ENCODE data around the gene RPL6.

RPL6 gene

DNA sequence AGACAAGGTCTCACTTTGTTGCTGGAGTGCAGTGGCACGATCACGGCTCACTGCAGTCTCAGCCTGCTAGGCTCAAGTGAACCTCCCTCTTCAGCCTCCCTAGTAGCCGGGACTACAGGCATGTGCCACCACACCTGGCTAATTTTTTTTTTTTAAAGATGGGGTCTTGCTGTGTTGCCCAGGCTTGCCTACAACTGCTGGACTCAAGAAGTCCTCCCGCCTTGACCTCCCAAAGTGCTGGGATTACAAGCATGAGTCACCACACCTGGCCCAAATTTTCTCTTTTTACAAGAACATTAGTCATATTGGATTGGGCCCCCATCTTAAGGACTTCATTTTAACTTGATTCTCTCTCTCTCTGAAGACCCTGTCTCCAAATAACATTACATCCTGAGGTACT, 20.2 kb downstream of the RPL6 start:
- in situ Hi-C loops (cut with MboI; ENCODE audit: low pct_unique_long_range_greater_than_20kb, low sequenced_read_pairs, unreplicated experiment), result loop anchor here (10.0 to 25.0 kb wide), 2 partner anchors 184 to 452 kb away; no protein-coding TSS in a partner anchor
- TF ChIP-seq, protein P1, sequence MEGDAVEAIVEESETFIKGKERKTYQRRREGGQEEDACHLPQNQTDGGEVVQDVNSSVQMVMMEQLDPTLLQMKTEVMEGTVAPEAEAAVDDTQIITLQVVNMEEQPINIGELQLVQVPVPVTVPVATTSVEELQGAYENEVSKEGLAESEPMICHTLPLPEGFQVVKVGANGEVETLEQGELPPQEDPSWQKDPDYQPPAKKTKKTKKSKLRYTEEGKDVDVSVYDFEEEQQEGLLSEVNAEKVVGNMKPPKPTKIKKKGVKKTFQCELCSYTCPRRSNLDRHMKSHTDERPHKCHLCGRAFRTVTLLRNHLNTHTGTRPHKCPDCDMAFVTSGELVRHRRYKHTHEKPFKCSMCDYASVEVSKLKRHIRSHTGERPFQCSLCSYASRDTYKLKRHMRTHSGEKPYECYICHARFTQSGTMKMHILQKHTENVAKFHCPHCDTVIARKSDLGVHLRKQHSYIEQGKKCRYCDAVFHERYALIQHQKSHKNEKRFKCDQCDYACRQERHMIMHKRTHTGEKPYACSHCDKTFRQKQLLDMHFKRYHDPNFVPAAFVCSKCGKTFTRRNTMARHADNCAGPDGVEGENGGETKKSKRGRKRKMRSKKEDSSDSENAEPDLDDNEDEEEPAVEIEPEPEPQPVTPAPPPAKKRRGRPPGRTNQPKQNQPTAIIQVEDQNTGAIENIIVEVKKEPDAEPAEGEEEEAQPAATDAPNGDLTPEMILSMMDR (IDR thresholded peaks at IDR 0.05; ENCODE audit: extremely low read depth, insufficient read depth, missing control alignments), result no peak
- no peak for DNase-seq (ENCODE audit: low spot score)

DNA sequence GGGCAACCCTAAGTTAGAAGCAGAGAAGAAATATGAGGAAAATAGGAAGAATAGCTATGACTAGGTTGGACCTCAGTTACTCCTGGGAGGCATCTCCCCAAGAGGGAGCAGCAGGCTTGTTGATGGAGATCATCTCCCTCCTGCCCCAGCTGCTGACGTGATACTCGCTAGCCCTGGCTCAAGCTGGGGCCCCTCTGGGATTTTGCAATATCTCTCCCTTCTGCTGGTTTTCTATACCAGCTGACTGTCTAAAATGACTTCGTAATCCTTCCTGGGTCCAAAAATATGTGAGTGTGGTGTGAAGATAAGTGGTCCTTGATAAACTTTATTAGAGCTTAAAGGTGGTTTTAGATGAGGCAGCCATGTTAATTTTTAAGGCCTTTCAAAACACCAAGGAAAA, 22.7 kb downstream of the RPL6 start:
- in situ Hi-C loops (cut with MboI; ENCODE audit: low pct_unique_long_range_greater_than_20kb, low sequenced_read_pairs, unreplicated experiment), result loop anchor here (10.0 to 25.0 kb wide), 2 partner anchors 182 to 449 kb away; no protein-coding TSS in a partner anchor
- no peak for DNase-seq (ENCODE audit: low spot score)
- TF ChIP-seq, protein P1 (IDR thresholded peaks at IDR 0.05; ENCODE audit: extremely low read depth, insufficient read depth, missing control alignments), result no peak

DNA sequence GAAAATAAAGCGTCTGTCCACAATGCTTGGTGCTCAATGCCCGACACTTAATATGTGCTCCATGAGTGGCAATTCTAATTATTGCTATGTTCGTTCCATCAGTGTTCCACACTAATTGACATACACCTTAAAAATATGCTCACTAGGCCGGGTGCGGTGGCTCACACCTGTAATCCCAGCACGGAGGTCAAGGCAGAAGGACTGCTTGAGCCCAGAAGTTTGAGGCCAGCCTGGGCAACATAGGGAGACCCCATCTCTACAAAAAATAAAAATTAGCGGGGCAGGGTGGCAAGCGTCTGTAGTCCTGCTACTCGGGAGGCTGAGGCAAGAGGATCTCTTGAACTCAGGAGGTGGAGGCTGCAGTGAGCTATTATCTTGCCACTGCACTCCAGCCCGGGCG, 26.5 kb downstream of the RPL6 start:
- TF ChIP-seq, protein P1 (IDR thresholded peaks at IDR 0.05; ENCODE audit: extremely low read depth, insufficient read depth, missing control alignments), result no peak
- DNase-seq (ENCODE audit: low spot score), result no peak
- in situ Hi-C loops (cut with MboI; ENCODE audit: low pct_unique_long_range_greater_than_20kb, low sequenced_read_pairs, unreplicated experiment), result loop anchor here (10.0 to 25.0 kb wide), 2 partner anchors 178 to 446 kb away; no protein-coding TSS in a partner anchor

DNA sequence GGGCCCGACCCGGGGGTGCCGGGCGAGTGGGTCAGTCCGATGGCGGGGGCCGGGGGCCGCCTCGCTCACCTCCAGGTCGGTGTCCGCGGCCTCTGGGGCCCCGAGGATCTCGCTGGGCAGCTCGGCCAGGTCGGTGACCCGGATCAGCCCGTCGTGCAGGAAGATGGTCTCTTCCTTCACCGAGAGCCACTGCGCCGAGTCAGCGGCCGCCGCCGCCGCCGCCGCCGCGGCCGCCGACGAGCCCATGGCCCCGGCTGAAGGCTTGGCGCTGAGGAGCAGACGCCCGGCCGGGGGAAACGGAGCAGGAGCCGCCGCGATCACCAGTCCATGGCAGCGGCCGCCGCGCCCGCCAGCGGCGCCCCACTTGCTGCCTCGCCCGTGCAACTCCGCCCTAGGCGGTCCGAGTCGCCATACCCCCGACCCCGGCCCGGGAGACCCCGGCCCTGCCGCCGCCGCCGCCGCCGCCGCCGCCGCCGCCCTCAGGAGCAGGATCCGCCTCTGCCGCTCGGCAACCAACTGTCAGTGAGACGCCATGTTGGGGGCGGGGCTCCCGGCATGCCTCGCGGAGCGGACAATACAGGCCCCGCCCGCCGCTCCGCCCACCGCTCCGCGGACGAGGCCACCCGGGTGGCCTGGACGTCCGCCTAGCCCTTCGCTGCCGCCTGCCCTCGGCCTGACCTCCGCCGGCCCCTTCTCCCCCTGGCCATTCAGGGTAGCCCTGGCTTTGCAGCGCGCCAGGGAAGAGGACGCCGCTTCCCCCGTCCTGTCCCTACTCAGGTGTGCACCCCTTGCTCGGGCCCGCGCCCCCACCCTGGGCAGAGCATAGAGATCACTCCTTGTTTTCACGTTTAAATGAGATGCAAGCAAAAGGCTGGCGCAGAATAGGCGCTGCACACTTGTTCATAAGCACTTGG, 27.3 kb downstream of the RPL6 start, which contains the start of gene HECTD4:
Gene HECTD4 (minus strand): TSS at position 549 of the 914 bp plus-strand sequence. CDS start 303 bp downstream, at position 246.
- in situ Hi-C loops (cut with MboI; ENCODE audit: low pct_unique_long_range_greater_than_20kb, low sequenced_read_pairs, unreplicated experiment), result loop anchor here (10.0 to 25.0 kb wide), 2 partner anchors 177 to 445 kb away; no protein-coding TSS in a partner anchor

DNA sequence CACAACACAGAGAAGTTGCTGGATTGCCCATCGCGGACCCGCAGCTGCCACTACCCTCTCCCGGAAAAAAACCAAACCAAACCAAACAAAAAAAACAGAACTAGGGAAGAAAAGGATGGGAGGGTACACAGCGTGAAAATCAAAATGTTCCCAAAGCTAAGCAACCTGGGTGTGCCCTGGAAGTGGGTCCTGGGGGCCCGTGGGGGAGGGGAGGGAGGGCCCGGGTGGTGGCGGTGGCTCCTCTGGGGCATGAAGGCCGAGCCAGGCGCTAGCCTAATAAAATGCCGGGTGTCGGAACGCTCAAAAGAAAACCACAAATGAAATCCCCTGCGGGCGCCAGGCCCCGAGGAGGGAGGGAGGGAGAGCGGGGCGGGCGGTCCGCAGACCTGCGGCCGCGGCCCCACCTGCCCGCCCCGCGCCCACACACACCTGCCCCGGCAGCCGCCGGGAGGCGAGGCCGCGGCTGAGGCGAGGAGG, 28.0 kb downstream of the RPL6 start:
- in situ Hi-C loops (cut with MboI; ENCODE audit: low pct_unique_long_range_greater_than_20kb, low sequenced_read_pairs, unreplicated experiment), result loop anchor here (10.0 to 25.0 kb wide), 2 partner anchors 177 to 444 kb away; no protein-coding TSS in a partner anchor
- DNase-seq (ENCODE audit: low spot score), result peak; percentile 76
- TF ChIP-seq, protein P1 (IDR thresholded peaks at IDR 0.05; ENCODE audit: extremely low read depth, insufficient read depth, missing control alignments), result no peak

More for the DNA sequence above, 27.3 kb downstream of the RPL6 start, which contains the start of gene HECTD4:
- DNase-seq (ENCODE audit: low spot score), result peak; percentile 98
- TF ChIP-seq, protein P1 (IDR thresholded peaks at IDR 0.05; ENCODE audit: extremely low read depth, insufficient read depth, missing control alignments), result no peak

DNA sequence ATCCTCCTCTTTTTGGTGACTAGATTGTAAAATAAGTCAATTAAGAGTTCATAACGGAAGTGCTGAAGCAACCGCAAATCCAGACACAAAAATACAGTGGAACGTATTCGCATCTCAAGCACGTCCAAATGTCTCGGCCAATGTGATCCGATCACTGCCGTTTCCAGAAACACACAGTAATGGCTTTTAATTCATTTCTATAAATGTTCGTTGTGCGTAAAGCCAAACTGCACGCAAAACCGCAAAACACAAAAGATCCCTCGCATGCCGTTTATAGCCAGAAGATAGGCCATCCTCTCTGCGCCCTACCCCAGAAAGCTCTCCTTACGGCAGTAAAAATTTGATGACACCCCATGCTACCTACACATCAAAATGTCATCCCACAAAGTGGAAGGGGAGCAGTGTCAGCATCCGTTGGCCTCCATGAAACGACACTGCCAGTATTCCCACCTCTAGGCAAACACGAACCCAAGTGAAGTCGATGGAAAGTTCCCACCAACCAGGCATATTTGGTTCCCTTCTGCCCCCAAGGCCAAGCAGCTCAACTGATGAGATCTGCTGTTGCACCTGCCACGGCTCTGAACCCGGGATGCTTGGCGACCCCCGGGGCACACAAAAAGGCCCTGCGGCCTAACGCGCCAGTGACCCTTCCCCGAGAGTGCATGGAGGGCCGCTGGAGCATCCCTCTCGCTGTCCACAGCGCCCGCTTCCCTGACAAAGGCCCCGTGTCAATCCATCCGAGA, 28.6 kb downstream of the RPL6 start:
- DNase-seq (ENCODE audit: low spot score), result no peak
- in situ Hi-C loops (cut with MboI; ENCODE audit: low pct_unique_long_range_greater_than_20kb, low sequenced_read_pairs, unreplicated experiment), result loop anchor here (10.0 to 25.0 kb wide), 2 partner anchors 176 to 444 kb away; no protein-coding TSS in a partner anchor
- TF ChIP-seq, protein P1 (IDR thresholded peaks at IDR 0.05; ENCODE audit: extremely low read depth, insufficient read depth, missing control alignments), result no peak

Measured in GM13977 (cell line).